LNCaP clone FGC (cell line): ENCODE measurements around the gene ITGB5.

ENCODE experiments used
- DNase-seq: peaks from one replicate; pipeline ENCODE4 v3.0.0-alpha.2; 2011; ENCODE audit warnings: low read depth
- H3K4me3 ChIP-seq: 2 replicates; pipeline ENCODE4 v1.5.1; 2011; ENCODE audit warnings: mild to moderate bottlenecking, low read depth, low read length, control low read depth
- TF ChIP-seq, protein P1 (sequence below): IDR thresholded peaks from 2 replicates; pipeline ENCODE4 v1.5.1; 2012; ENCODE audit warnings: mild to moderate bottlenecking; ENCODE audit not compliant: control insufficient read depth, insufficient read depth; ENCODE audit errors: extremely low read depth

Gene ITGB5

GRCh38 chr3:124926426-124927101, 39.4 kb upstream of the ITGB5 start:
- TF ChIP-seq, protein P1, sequence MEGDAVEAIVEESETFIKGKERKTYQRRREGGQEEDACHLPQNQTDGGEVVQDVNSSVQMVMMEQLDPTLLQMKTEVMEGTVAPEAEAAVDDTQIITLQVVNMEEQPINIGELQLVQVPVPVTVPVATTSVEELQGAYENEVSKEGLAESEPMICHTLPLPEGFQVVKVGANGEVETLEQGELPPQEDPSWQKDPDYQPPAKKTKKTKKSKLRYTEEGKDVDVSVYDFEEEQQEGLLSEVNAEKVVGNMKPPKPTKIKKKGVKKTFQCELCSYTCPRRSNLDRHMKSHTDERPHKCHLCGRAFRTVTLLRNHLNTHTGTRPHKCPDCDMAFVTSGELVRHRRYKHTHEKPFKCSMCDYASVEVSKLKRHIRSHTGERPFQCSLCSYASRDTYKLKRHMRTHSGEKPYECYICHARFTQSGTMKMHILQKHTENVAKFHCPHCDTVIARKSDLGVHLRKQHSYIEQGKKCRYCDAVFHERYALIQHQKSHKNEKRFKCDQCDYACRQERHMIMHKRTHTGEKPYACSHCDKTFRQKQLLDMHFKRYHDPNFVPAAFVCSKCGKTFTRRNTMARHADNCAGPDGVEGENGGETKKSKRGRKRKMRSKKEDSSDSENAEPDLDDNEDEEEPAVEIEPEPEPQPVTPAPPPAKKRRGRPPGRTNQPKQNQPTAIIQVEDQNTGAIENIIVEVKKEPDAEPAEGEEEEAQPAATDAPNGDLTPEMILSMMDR: no peak

GRCh38 chr3:124924741-124925140, 37.6 kb upstream of the ITGB5 start:
- DNase-seq: no peak
- TF ChIP-seq, protein P1: no peak
- H3K4me3 ChIP-seq: no peak overlapping the region

More at GRCh38 chr3:124926426-124927101, 39.4 kb upstream of the ITGB5 start:
- no peak for DNase-seq
- H3K4me3 ChIP-seq: no peak overlapping the region

DNA sequence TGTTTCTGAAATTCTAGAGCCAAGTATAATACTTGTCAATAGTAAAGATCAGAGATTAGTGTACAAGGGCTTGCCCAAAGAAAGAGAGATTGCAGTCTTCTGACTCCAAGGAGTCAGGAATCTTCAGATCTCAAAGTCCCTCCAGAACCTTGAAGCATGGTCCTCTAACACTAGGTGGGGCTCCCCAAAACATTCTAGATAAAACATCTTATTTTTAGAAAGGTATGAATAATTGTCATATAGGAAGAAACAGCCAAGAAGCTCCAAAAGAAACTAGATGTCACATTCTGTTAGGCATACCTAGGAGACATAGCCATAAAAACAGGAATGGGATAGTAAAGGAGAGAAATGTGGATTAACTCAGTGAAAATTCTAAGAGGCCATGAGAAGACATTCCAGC, 36.7 kb upstream of the ITGB5 start:
- H3K4me3 ChIP-seq: no peak overlapping the region
- TF ChIP-seq, protein P1: peak; percentile 15; the same call in 1 of the 2 replicates
- DNase-seq: peak; percentile 72

DNA sequence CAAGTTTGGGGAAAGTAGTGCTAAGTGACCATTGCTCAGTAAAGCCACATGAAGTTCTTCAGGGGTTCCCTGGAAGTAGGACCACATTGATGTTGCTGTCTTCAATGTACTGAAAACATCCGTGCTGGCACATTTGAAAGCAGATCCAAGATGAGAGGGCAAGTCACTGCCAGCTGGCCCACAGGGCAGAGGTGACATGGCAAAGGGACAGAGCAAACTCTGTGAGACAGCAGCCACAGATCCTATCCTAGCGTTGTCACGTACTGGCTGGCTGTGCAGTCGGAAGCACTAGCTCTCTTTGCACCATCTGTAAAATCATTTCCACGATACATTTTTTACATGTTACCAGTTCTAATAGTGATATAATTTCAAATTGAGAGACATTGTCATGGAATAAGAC, 33.6 kb upstream of the ITGB5 start:
- H3K4me3 ChIP-seq: no peak overlapping the region
- TF ChIP-seq, protein P1: no peak

GRCh38 chr3:124919756-124920155, 32.6 kb upstream of the ITGB5 start:
- no peak for DNase-seq
- no peak overlapping the region for H3K4me3 ChIP-seq
- TF ChIP-seq, protein P1: no peak

More for the DNA sequence above, 33.6 kb upstream of the ITGB5 start:
- DNase-seq: peak; percentile 73

DNA sequence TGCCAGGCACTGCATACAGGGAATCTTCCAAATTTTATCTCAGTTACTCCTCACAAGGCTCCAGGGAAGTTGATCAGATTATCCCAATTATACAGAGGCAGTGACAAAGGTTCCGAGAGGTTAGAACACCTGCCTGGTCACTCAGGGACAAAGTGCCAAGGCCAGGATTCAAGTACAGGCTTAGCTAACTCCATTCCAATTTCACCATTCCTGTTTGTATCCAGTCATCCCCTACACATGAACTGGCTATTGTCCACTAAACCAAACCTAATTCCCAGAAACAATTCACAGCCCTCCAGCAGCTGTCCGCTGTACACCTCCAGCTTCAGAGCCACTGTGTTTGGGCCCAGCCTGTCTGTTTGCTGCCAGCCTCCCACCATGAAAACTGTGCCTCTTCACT, 31.4 kb upstream of the ITGB5 start:
- no peak overlapping the region for H3K4me3 ChIP-seq

More for the DNA sequence above, 31.4 kb upstream of the ITGB5 start:
- TF ChIP-seq, protein P1: no peak
- DNase-seq: no peak
